Naive thymus-derived CD4-positive, alpha-beta T cell (primary cell): ENCODE results near the gene IP6K3. TPM values are rescaled to one million over a fixed set of nuclear protein-coding genes. Genes with fewer than 3 reads are reported as not detected.
A peak's percentile ranks its signal among the peaks of the same experiment; 100 is the strongest.

Experiments used
- ATAC-seq: fragments of 150-1000 bp; cut with Tn5 transposase; 2 replicates; pipeline ENCODE4 v1.10.0; 2021; ENCODE audit warnings: mild to moderate bottlenecking, moderate library complexity
- CTCF ChIA-PET: fragments of 350-600 bp; sonication (Branson Sonifier 250); formaldehyde crosslinking; loops from one replicate; lab custom pipeline; 2021; ENCODE audit warnings: antibody characterized with exemption; lab: Charles Lee
- POLR2A ChIA-PET: fragments of 350-600 bp; sonication (Branson Sonifier 250); formaldehyde crosslinking; loops from one replicate; lab custom pipeline; 2021; ENCODE audit warnings: antibody characterized with exemption, inconsistent platforms; lab: Charles Lee
- DNase-seq, 9 donors: peaks; one replicate each; pipeline versions ENCODE4 v3.0.0 to v3.0.0-alpha.2; 2020 to 2022; ENCODE audit warnings: mixed read lengths in 1 of 9
- H3K27ac ChIP-seq: one replicate; pipeline ENCODE4 v1.7.0; 2013; ENCODE audit warnings: mild to moderate bottlenecking, low read depth, low read length, moderate library complexity
- H3K27me3 ChIP-seq, 2 donors: one replicate each; pipeline ENCODE4 v1.7.0; 2013; ENCODE audit warnings: low read length in 2 of 2, mild to moderate bottlenecking in 2 of 2, moderate library complexity in 2 of 2; ENCODE audit not compliant: control insufficient read depth in 2 of 2, insufficient read depth in 2 of 2
- H3K36me3 ChIP-seq, 3 experiments: 1 replicate in 2 of 3; 2 replicates in 1 of 3; pipeline ENCODE4 v1.7.0; 2013; ENCODE audit warnings: low read length in 3 of 3, mild to moderate bottlenecking in 3 of 3, moderate library complexity in 1 of 3; ENCODE audit not compliant: insufficient read depth in 3 of 3, control insufficient read depth in 2 of 3
- H3K4me1 ChIP-seq, 2 donors: one replicate each; pipeline ENCODE4 v1.7.0; 2013; ENCODE audit warnings: low read length in 2 of 2, mild to moderate bottlenecking in 2 of 2, moderate library complexity in 1 of 2; ENCODE audit not compliant: control insufficient read depth in 2 of 2, insufficient read depth in 2 of 2
- H3K4me3 ChIP-seq: 2 replicates; pipeline ENCODE4 v1.7.0; 2013; ENCODE audit warnings: mild to moderate bottlenecking, low read length
- H3K9me3 ChIP-seq, 3 experiments: 1 replicate in 2 of 3; 2 replicates in 1 of 3; pipeline ENCODE4 v1.7.0; 2013; ENCODE audit warnings: low read length in 3 of 3; ENCODE audit not compliant: control insufficient read depth in 2 of 3
- H3K27ac Mint-ChIP-seq, 9 donors: one replicate each; pipeline ENCODE4 v1.8.0; 2020 to 2022; ENCODE audit warnings: mixed read lengths in 9 of 9, mild to moderate bottlenecking in 8 of 9, moderate library complexity in 5 of 9, inconsistent platforms in 2 of 9
- H3K27me3 Mint-ChIP-seq, 5 donors: one replicate each; pipeline ENCODE4 v1.8.0; 2021 to 2022; ENCODE audit warnings: mixed read lengths in 5 of 5, mild to moderate bottlenecking in 1 of 5
- H3K36me3 Mint-ChIP-seq, 5 donors: one replicate each; pipeline ENCODE4 v1.8.0; 2020 to 2022; ENCODE audit warnings: mixed read lengths in 5 of 5, mild to moderate bottlenecking in 3 of 5, inconsistent platforms in 1 of 5
- H3K4me1 Mint-ChIP-seq, 7 donors: one replicate each; pipeline ENCODE4 v1.8.0; 2020 to 2022; ENCODE audit warnings: mixed read lengths in 7 of 7, mild to moderate bottlenecking in 3 of 7, inconsistent platforms in 1 of 7
- H3K4me3 Mint-ChIP-seq, 10 donors: one replicate each; pipeline ENCODE4 v1.8.0; 2020 to 2022; ENCODE audit warnings: mild to moderate bottlenecking in 10 of 10, mixed read lengths in 10 of 10, moderate library complexity in 6 of 10, inconsistent platforms in 2 of 10
- H3K9me3 Mint-ChIP-seq, 11 donors: one replicate each; pipeline ENCODE4 v1.8.0; 2020 to 2022; ENCODE audit warnings: mixed read lengths in 11 of 11, mild to moderate bottlenecking in 4 of 11, inconsistent platforms in 1 of 11, moderate library complexity in 1 of 11
- intact Hi-C, 2 donors: fragments of 100-400 bp; cut with micrococcal nuclease; formaldehyde crosslinking; loops; one replicate each; pipeline ENCODE4 v1.15.1; 2023
- polyA plus RNA-seq, 2 donors: library from polyadenylated mRNA; unstranded; fragments of 300-500 nt; fragmentation: Illumina TruSeq; gene quantifications; one replicate each; pipeline ENCODE4 v1.2.3, GENCODE V29; 2021
- total RNA-seq, 6 experiments: library from RNA in 5 of 6; stranded (reverse) in 5 of 6; gene quantifications; 1 replicate in 5 of 6; 2 replicates in 1 of 6; pipeline ENCODE4 v1.2.3 and lab custom pipeline; 2021 to 2026

The IP6K3 gene
- total and polyA plus RNA-seq, 7 experiments from 2014 or later, result not detected

DNA sequence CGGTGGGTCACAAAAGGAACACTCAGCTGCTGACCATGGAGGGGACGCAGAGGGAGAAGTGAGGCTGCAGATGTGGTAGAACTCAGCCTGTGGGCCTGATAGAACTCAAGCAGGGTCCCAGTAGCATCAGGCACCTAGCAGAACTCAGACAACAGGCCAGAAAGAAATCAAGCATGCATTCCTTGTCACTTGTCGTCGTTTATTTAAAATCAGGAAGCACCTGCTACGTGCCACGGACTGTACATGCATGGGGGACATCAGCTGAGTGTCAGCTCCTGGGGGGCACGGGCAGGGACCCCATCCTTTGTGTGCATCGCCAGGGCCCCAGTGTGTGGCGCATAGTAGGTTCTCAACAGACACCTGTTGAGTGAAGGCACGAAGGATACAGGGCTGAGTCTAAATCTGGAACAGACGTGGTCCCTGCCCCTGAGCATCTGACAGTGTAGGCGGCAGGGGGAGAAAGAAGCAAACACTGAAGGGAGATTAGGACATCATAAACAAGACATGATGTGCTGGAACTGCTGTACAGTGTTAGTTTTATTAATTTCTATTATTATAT is 67.7 kb downstream of the IP6K3 start:
- Histone ChIP-seq H3K9me3 (no peaks in the 10 kb centered on the region), H3K4me1 (peaks cover 0 to 11% of the 10 kb centered on the region in 2 donors), H3K4me3 (no peak overlapping the region), H3K27me3 (no peaks in the 10 kb centered on the region), H3K27ac (no peak overlapping the region), H3K36me3 (peaks cover 0 to 94% (median 33%) of the 10 kb centered on the region in 3 experiments)
- intact Hi-C loops, result no loop called here
- ATAC-seq, result no peak
- Mint-ChIP-seq H3K9me3 (no peaks in the 10 kb centered on the region), H3K4me1 (peaks cover 0 to 16% (median 0%) of the 10 kb centered on the region in 7 donors), H3K36me3 (peaks cover 8 to 63% (median 19%) of the 10 kb centered on the region in 5 donors), H3K4me3 (no peak overlapping the region), H3K27me3 (no peaks in the 10 kb centered on the region), H3K27ac (no peak overlapping the region)
- POLR2A ChIA-PET, result no interaction called here
- no peak for DNase-seq
- CTCF ChIA-PET, result no interaction called here

DNA sequence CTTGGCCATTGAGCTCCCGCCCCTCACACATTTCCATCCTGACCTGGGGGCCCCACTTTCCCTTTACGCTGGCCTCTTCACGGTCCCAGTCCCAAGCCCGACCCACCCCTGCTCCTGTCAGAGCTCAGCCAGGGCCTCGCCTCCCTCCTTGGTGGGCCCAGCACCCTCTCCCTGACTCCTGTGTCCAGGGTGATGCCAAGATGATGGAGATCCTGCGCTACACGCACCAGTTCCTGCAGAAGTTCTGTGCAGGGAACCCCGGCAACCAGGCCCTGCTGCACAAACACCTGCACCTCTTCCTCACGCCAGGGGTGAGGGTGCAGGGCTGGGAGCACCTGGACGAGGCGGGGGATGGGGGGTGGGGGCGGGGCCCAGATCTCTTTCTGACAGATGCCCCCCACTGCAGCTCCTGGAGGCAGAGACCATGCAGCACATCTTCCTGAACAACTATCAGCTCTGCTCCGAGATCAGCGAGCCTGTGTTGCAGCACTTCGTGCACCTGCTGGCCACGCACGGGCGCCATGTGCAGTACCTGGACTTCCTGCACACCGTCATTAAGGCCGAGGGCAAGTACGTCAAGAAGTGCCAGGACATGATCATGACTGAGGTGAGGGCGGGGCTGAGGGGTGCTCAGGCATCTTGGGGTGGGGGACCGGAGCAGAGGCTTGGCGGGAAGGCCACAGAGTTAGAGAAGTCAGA is 68.3 kb downstream of the IP6K3 start:
- intact Hi-C loops, result no loop called here
- POLR2A ChIA-PET, result no interaction called here
- Mint-ChIP-seq H3K36me3 (peaks cover 8 to 60% (median 19%) of the 10 kb centered on the region in 5 donors), H3K4me1 (peaks cover 0 to 12% (median 0%) of the 10 kb centered on the region in 7 donors), H3K27me3 (no peaks in the 10 kb centered on the region), H3K27ac (peak overlapping the region in 1 of 9 donors; percentile 18), H3K4me3 (no peak overlapping the region), H3K9me3 (no peaks in the 10 kb centered on the region)
- Histone ChIP-seq H3K4me1 (peaks cover 0 to 9% of the 10 kb centered on the region in 2 donors), H3K9me3 (no peaks in the 10 kb centered on the region), H3K27ac (no peak overlapping the region), H3K4me3 (no peak overlapping the region), H3K27me3 (no peaks in the 10 kb centered on the region), H3K36me3 (peaks cover 4 to 94% (median 39%) of the 10 kb centered on the region in 3 experiments)
- CTCF ChIA-PET, result no interaction called here
- DNase-seq, result no peak
- no peak for ATAC-seq

GRCh38 chr6:33677689-33678088 is 69.0 kb downstream of the IP6K3 start:
- H3K4me3 Mint-ChIP-seq, result no peak overlapping the region
- Histone ChIP-seq H3K27me3 (no peaks in the 10 kb centered on the region), H3K4me1 (peaks cover 0 to 2% of the 10 kb centered on the region in 2 donors), H3K27ac (no peak overlapping the region), H3K9me3 (no peaks in the 10 kb centered on the region), H3K4me3 (no peak overlapping the region), H3K36me3 (peaks cover 8 to 95% (median 38%) of the 10 kb centered on the region in 3 experiments)
- H3K9me3 Mint-ChIP-seq, result no peaks in the 10 kb centered on the region
- peaks cover 8 to 59% (median 18%) of the 10 kb centered on the region in 5 donors for H3K36me3 Mint-ChIP-seq
- POLR2A ChIA-PET, result no interaction called here
- peak overlapping the region in 2 of 9 donors; percentile 57 to 76 for H3K27ac Mint-ChIP-seq
- H3K4me1 Mint-ChIP-seq, result peaks cover 0 to 6% (median 0%) of the 10 kb centered on the region in 7 donors
- CTCF ChIA-PET, result no interaction called here
- no peak for DNase-seq
- no peak for ATAC-seq
- intact Hi-C loops, result no loop called here
- no peaks in the 10 kb centered on the region for H3K27me3 Mint-ChIP-seq

- H3K9me3 ChIP-seq, result no peaks in the 10 kb centered on the region
- H3K27ac Mint-ChIP-seq, result peak overlapping the region in 1 of 9 donors; percentile 57
- H3K9me3 Mint-ChIP-seq, result no peaks in the 10 kb centered on the region
- H3K4me3 Mint-ChIP-seq, result no peak overlapping the region
- H3K27me3 Mint-ChIP-seq, result no peaks in the 10 kb centered on the region
- peaks cover 0 to 2% (median 0%) of the 10 kb centered on the region in 7 donors for H3K4me1 Mint-ChIP-seq
- DNase-seq (no peak), ATAC-seq (no peak)
- intact Hi-C loops, result no loop called here
- ChIA-PET CTCF (no interaction called here), POLR2A (no interaction called here)
- no peak overlapping the region for H3K4me3 ChIP-seq
- no peak overlapping the region for H3K27ac ChIP-seq
- H3K36me3 ChIP-seq, result peaks cover 8 to 95% (median 33%) of the 10 kb centered on the region in 3 experiments
- H3K4me1 ChIP-seq, result no peaks in the 10 kb centered on the region
- H3K27me3 ChIP-seq, result no peaks in the 10 kb centered on the region
- H3K36me3 Mint-ChIP-seq, result peaks cover 8 to 54% (median 14%) of the 10 kb centered on the region in 5 donors
Observed at GRCh38 chr6:33677143-33677660, 69.5 kb downstream of the IP6K3 start.

DNA sequence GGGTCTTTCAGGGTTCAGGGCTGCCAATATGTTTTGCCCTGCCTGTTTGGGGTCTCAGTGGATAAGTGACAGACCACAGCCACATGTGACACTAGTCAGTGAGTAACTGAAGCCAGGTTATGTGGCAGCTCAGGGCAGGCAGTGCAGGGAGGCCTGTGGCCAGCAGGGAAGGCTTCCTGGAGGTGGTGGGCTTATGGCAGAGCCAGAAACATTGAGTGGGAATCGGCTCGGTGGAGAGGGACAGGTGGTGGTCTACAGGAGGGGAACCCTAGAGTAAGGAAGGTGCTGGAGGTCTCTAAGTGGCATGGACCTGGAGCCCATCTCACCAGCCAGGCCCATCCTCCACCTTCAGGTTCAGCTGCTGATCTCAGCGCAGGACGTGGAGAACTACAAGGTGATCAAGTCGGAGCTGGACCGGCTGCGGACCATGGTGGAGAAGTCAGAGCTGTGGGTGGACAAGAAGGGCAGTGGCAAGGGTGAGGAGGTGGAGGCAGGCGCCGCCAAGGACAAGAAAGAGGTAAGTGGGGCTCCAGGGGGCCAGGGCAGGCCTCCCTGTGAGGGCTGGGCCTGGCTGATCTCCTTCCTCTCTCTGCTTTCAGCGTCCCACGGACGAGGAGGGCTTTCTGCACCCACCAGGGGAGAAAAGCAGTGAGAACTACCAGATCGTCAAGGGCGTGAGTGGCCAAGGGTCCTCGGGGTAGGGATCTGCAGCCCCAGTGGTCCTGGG is 70.1 kb downstream of the IP6K3 start:
- H3K36me3 ChIP-seq, result peaks cover 8 to 97% (median 33%) of the 10 kb centered on the region in 3 experiments
- Mint-ChIP-seq H3K9me3 (no peaks in the 10 kb centered on the region), H3K4me1 (peaks cover 0 to 2% (median 0%) of the 10 kb centered on the region in 7 donors), H3K4me3 (no peak overlapping the region), H3K27ac (peak overlapping the region in 1 of 9 donors; percentile 32), H3K36me3 (peaks cover 8 to 56% (median 14%) of the 10 kb centered on the region in 5 donors), H3K27me3 (no peaks in the 10 kb centered on the region)
- ATAC-seq (no peak), DNase-seq (no peak)
- ChIA-PET CTCF (interaction anchor here (1.4 kb wide), 1 partner anchor 21 kb away, joined by 3 read pairs; no protein-coding TSS in a partner anchor), POLR2A (no interaction called here)
- no peaks in the 10 kb centered on the region for H3K9me3 ChIP-seq
- H3K4me3 ChIP-seq, result no peak overlapping the region
- no peak overlapping the region for H3K27ac ChIP-seq
- no peaks in the 10 kb centered on the region for H3K27me3 ChIP-seq
- no peaks in the 10 kb centered on the region for H3K4me1 ChIP-seq
- intact Hi-C loops, result no loop called here

GRCh38 chr6:33675968-33676367 is 70.7 kb downstream of the IP6K3 start:
- peaks cover 5 to 52% (median 14%) of the 10 kb centered on the region in 5 donors for H3K36me3 Mint-ChIP-seq
- H3K4me3 Mint-ChIP-seq, result no peak overlapping the region
- CTCF ChIA-PET, result interaction anchor here (1.4 kb wide), 1 partner anchor 21 kb away, joined by 3 read pairs; no protein-coding TSS in a partner anchor
- DNase-seq (no peak), ATAC-seq (no peak)
- no peaks in the 10 kb centered on the region for H3K9me3 Mint-ChIP-seq
- Histone ChIP-seq H3K27ac (no peak overlapping the region), H3K36me3 (peaks cover 8 to 97% (median 31%) of the 10 kb centered on the region in 3 experiments), H3K4me1 (no peaks in the 10 kb centered on the region), H3K27me3 (no peaks in the 10 kb centered on the region), H3K9me3 (no peaks in the 10 kb centered on the region), H3K4me3 (no peak overlapping the region)
- POLR2A ChIA-PET, result interaction anchor here (0.6 kb wide), 1 partner anchor 83 kb away, joined by 3 read pairs; no protein-coding TSS in a partner anchor
- peak overlapping the region in 1 of 9 donors; percentile 32 for H3K27ac Mint-ChIP-seq
- intact Hi-C loops, result no loop called here
- H3K27me3 Mint-ChIP-seq, result no peaks in the 10 kb centered on the region
- H3K4me1 Mint-ChIP-seq, result peaks cover 0 to under 1% (median 0%) of the 10 kb centered on the region in 7 donors
